Endothelial cell of umbilical vein (primary cell): ENCODE results near the gene FCER2. TPM values are rescaled to one million over a fixed set of nuclear protein-coding genes. Genes with fewer than 3 reads are reported as not detected.

ENCODE experiments used
- BruUV-seq: library from RNA; stranded (reverse); fragments of 400-500 nt; replicated peaks from 2 replicates; lab custom pipeline; 2021; lab: Mats Ljungman, UMichigan
- CTCF ChIA-PET: fragments of 300-600, 350-600 bp; sonication (Branson Sonifier 250); formaldehyde crosslinking; loops from one replicate; lab custom pipeline; 2021; ENCODE audit warnings: antibody characterized with exemption, inconsistent platforms; lab: Charles Lee
- POLR2A ChIA-PET: fragments of 300-600, 350-600 bp; sonication (Branson Sonifier 250); formaldehyde crosslinking; loops from one replicate; lab custom pipeline; 2021; ENCODE audit warnings: antibody characterized with exemption, inconsistent platforms; lab: Charles Lee
- DNase-seq: peaks from one replicate; pipeline ENCODE4 v3.0.0-alpha.2; 2011; ENCODE audit warnings: low read depth, low spot score
- FAIRE-seq: peaks from 2 replicates; lab custom pipeline; 2011; peaks lifted over from hg19 to GRCh38; lab: Jason Lieb, UNC
- H2AFZ ChIP-seq: 2 replicates; pipeline ENCODE4 v1.6.0; 2012; ENCODE audit warnings: low read depth, low read length, control low read depth, inconsistent platforms
- H3K27ac ChIP-seq: 2 replicates; pipeline ENCODE4 v1.5.1; 2011; ENCODE audit warnings: low read depth, mild to moderate bottlenecking, control low read depth, low read length, moderate library complexity; ENCODE audit not compliant: insufficient read depth
- H3K27me3 ChIP-seq, 2 experiments: 2 replicates each; pipeline versions ENCODE4 v1.6.0 to v1.6.1; 2011; ENCODE audit warnings: low read length in 2 of 2, mixed read lengths in 1 of 2; ENCODE audit not compliant: control insufficient read depth in 2 of 2, insufficient read depth in 2 of 2
- H3K36me3 ChIP-seq, 2 experiments: 2 replicates in 1 of 2; 3 replicates in 1 of 2; pipeline ENCODE4 v1.5.1; 2011; ENCODE audit warnings: low read length in 2 of 2, mild to moderate bottlenecking in 1 of 2, moderate library complexity in 1 of 2; ENCODE audit not compliant: control insufficient read depth in 2 of 2, insufficient read depth in 2 of 2; ENCODE audit errors: extremely low read depth in 1 of 2
- H3K4me1 ChIP-seq: 3 replicates; pipeline ENCODE4 v1.5.1; 2011; ENCODE audit warnings: mild to moderate bottlenecking, low read length; ENCODE audit not compliant: control insufficient read depth, insufficient read depth; ENCODE audit errors: extremely low read depth
- H3K4me2 ChIP-seq: 2 replicates; pipeline ENCODE4 v1.6.1; 2011; ENCODE audit warnings: low read length, control low read depth, mixed read lengths; ENCODE audit not compliant: insufficient read depth
- H3K4me3 ChIP-seq, 3 experiments: fragments of 200-600 bp in 1 of 3; sonication (generic), shearing (Covaris generic) in 1 of 3; replicated peaks in 1 of 3; 2 replicates each; pipeline ENCODE4 v1.5.1; 2011 to 2016; ENCODE audit warnings: control low read depth in 3 of 3, low read length in 3 of 3, mild to moderate bottlenecking in 2 of 3, inconsistent platforms in 1 of 3, low read depth in 1 of 3, moderate library complexity in 1 of 3; ENCODE audit not compliant: insufficient read depth in 1 of 3
- H3K79me2 ChIP-seq: 2 replicates; pipeline ENCODE4 v1.6.0; 2012; ENCODE audit warnings: low read length, inconsistent platforms; ENCODE audit not compliant: control insufficient read depth, insufficient read depth
- H3K9ac ChIP-seq: replicated peaks from 2 replicates; pipeline ENCODE3; 2011; ENCODE audit warnings: low read length, control low read depth; ENCODE audit not compliant: insufficient read depth; ENCODE audit errors: extremely low read depth
- H3K9me1 ChIP-seq: replicated peaks from 3 replicates; pipeline ENCODE4 v1.6.0; 2011; ENCODE audit warnings: mild to moderate bottlenecking, low read length; ENCODE audit not compliant: control insufficient read depth, insufficient read depth; ENCODE audit errors: extremely low read depth
- H3K9me3 ChIP-seq: replicated peaks from 2 replicates; pipeline ENCODE4 v1.5.1; 2012; ENCODE audit warnings: low read length, inconsistent platforms; ENCODE audit not compliant: control insufficient read depth, insufficient read depth
- H4K20me1 ChIP-seq: replicated peaks from 2 replicates; pipeline ENCODE3; 2011; ENCODE audit warnings: mild to moderate bottlenecking, low read length; ENCODE audit not compliant: control insufficient read depth, insufficient read depth; ENCODE audit errors: extremely low read depth
- EZH2 ChIP-seq: IDR thresholded peaks from 2 replicates; pipeline ENCODE4 v1.6.1; 2012; ENCODE audit warnings: borderline replicate concordance, low read depth, mild to moderate bottlenecking, moderate library complexity, low read length, inconsistent platforms; ENCODE audit not compliant: severe bottlenecking
- FOS ChIP-seq: IDR thresholded peaks from 2 replicates; pipeline ENCODE4 v1.6.1; 2011; ENCODE audit warnings: mild to moderate bottlenecking, low read length, moderate library complexity, borderline replicate concordance; ENCODE audit not compliant: insufficient read depth
- GATA2 ChIP-seq: IDR thresholded peaks from 2 replicates; pipeline ENCODE4 v1.7.0; 2011; ENCODE audit warnings: low read depth, mild to moderate bottlenecking, moderate library complexity, mixed read lengths, low read length; ENCODE audit not compliant: insufficient read length, insufficient read depth
- JUN ChIP-seq: IDR thresholded peaks from 2 replicates; pipeline ENCODE4 v1.6.1; 2011; ENCODE audit warnings: borderline replicate concordance, low read depth; ENCODE audit not compliant: insufficient read length, insufficient read depth
- MYC ChIP-seq: IDR thresholded peaks from one replicate; pipeline ENCODE4 v1.6.1; 2011; ENCODE audit warnings: mild to moderate bottlenecking, low read depth, low read length
- POLR2A ChIP-seq: IDR thresholded peaks from 2 replicates; pipeline ENCODE4 v1.6.1; 2012; ENCODE audit warnings: low read depth, mild to moderate bottlenecking, control low read depth, low read length
- POLR2AphosphoS5 ChIP-seq: IDR thresholded peaks from 2 replicates; pipeline ENCODE4 v1.6.1; 2012; ENCODE audit warnings: low read depth, mild to moderate bottlenecking, control low read depth, low read length, moderate library complexity; ENCODE audit not compliant: insufficient read depth
- dilution Hi-C: fragments of 300-500 bp; cut with MboI; formaldehyde crosslinking; loops from one replicate; pipeline ENCODE4 v1.15.0; 2019; ENCODE audit warnings: low sequenced_read_pairs; ENCODE audit not compliant: extremely low pct_ligation_motif_present
- intact Hi-C: fragments of 100-400 bp; cut with micrococcal nuclease; formaldehyde crosslinking; loops from one replicate; pipeline ENCODE4 v1.10.0; 2022
- polyA plus RNA-seq, 4 experiments: library from polyadenylated mRNA; depleted of rRNA in 3 of 4; stranded (reverse) in 3 of 4; unstranded in 1 of 4; fragments of >200 nt; gene quantifications; 2 replicates each; pipeline versions ENCODE4 v1.2.1 to v1.2.3, GENCODE V29; 2011 to 2012; ENCODE audit warnings: missing spikeins in 1 of 4
- total RNA-seq: library from RNA; stranded (reverse); gene quantifications from 2 replicates; pipeline ENCODE4 v1.2.3, GENCODE V29; 2021
- TF ChIP-seq, protein P1 (sequence below): IDR thresholded peaks from 2 replicates; pipeline ENCODE4 v1.6.1; 2011; ENCODE audit not compliant: insufficient read depth, insufficient read length
- TF ChIP-seq, protein P2 (sequence below), 2 donors: IDR thresholded peaks; 1 replicate in 1 of 2; 2 replicates in 1 of 2; pipeline ENCODE4 v1.5.1; 2011; ENCODE audit warnings: low read length in 2 of 2, mild to moderate bottlenecking in 2 of 2, moderate library complexity in 2 of 2, control low read depth in 1 of 2, inconsistent platforms in 1 of 2, low read depth in 1 of 2; ENCODE audit not compliant: insufficient read depth in 1 of 2; ENCODE audit errors: extremely low read depth in 1 of 2

FCER2 gene
- total and polyA plus RNA-seq, 2 donors (not counting 3 experiments of a cell fraction or from before 2014, with no cell fraction given), result not detected

DNA sequence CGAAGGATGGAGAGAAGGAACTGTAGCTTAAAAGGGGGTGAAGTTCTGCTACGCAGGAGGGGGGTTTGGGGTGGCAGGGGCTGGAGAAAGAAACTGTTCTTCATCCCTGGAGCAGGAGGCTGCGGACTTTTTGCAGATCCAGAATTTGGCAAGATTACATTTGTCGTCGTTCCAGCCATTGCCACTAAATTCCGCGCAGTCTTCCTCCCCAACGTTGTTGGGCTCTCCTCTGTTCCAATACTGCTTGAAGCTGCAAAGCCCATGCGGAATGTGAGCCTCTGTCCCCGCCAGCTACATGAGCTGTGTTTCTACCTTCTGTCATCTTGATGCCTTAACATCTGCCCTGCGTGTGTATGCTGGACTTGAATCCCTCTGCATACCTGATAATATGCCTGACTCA lies 41.1 kb upstream of the FCER2 start:
- H3K4me1 ChIP-seq, result no peaks in the 10 kb centered on the region
- H3K9me1 ChIP-seq, result no peaks in the 10 kb centered on the region
- FAIRE-seq (no peak), DNase-seq (no peak)
- H3K27ac ChIP-seq, result no peak overlapping the region
- H3K4me2 ChIP-seq, result no peak overlapping the region
- H3K9ac ChIP-seq, result no peak overlapping the region
- dilution Hi-C loops, result no loop called here
- peaks cover 0 to 3% of the 10 kb centered on the region in 2 experiments for H3K27me3 ChIP-seq
- intact Hi-C loops, result no loop called here
- H2AFZ ChIP-seq, result no peak overlapping the region
- H3K9me3 ChIP-seq, result no peaks in the 10 kb centered on the region
- H3K36me3 ChIP-seq, result no peaks in the 10 kb centered on the region
- TF ChIP-seq FOS, result no peak
- TF ChIP-seq, protein P1, sequence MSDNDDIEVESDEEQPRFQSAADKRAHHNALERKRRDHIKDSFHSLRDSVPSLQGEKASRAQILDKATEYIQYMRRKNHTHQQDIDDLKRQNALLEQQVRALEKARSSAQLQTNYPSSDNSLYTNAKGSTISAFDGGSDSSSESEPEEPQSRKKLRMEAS, result no peak
- no peak for TF ChIP-seq EZH2
- TF ChIP-seq, protein P2, sequence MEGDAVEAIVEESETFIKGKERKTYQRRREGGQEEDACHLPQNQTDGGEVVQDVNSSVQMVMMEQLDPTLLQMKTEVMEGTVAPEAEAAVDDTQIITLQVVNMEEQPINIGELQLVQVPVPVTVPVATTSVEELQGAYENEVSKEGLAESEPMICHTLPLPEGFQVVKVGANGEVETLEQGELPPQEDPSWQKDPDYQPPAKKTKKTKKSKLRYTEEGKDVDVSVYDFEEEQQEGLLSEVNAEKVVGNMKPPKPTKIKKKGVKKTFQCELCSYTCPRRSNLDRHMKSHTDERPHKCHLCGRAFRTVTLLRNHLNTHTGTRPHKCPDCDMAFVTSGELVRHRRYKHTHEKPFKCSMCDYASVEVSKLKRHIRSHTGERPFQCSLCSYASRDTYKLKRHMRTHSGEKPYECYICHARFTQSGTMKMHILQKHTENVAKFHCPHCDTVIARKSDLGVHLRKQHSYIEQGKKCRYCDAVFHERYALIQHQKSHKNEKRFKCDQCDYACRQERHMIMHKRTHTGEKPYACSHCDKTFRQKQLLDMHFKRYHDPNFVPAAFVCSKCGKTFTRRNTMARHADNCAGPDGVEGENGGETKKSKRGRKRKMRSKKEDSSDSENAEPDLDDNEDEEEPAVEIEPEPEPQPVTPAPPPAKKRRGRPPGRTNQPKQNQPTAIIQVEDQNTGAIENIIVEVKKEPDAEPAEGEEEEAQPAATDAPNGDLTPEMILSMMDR (IDR thresholded peaks at IDR 0.05; ENCODE audit: extremely low read depth in 1 of 2, insufficient read depth in 1 of 2, low read depth in 1 of 2, low read length in 2 of 2), result no peak
- TF ChIP-seq POLR2AphosphoS5, result no peak
- no peak for TF ChIP-seq GATA2
- TF ChIP-seq POLR2A, result no peak
- no peak for TF ChIP-seq JUN
- TF ChIP-seq MYC, result no peak
- no peak overlapping the region for H3K4me3 ChIP-seq
- no peaks in the 10 kb centered on the region for H4K20me1 ChIP-seq
- CTCF ChIA-PET, result interaction anchor here (1.9 to 2.3 kb wide), 2 partner anchors 57 to 62 kb away, joined by 5 to 9 read pairs; partner anchors contain the start of gene TRAPPC5
- H3K79me2 ChIP-seq, result no peaks in the 10 kb centered on the region
- POLR2A ChIA-PET, result no interaction called here
- BruUV-seq, result no TSS peak
